GM12891 (cell line): Measurements from ENCODE around the gene RIPPLY3.
A peak's percentile ranks its signal among the peaks of the same experiment; 100 is the strongest.
"Not testable (repeated sequence)": the region's sequence is repeated elsewhere in the genome, so short reads cannot be mapped to it uniquely, and the experiment has no call there.

ENCODE experiments used
- DNase-seq: peaks from one replicate; pipeline ENCODE4 v3.0.0; 2011; ENCODE audit warnings: low spot score; ENCODE audit not compliant: insufficient read length
- FAIRE-seq: peaks from 2 replicates; lab custom pipeline; 2011; peaks lifted over from hg19 to GRCh38; lab: Jason Lieb, UNC
- PAX5 ChIP-seq: IDR thresholded peaks from 2 replicates; pipeline ENCODE4 v1.6.1; 2011; ENCODE audit warnings: low read length, moderate library complexity, mild to moderate bottlenecking; ENCODE audit not compliant: insufficient read depth, severe bottlenecking
- POLR2A ChIP-seq: IDR thresholded peaks from 2 replicates; pipeline ENCODE4 v1.6.1; 2011; ENCODE audit warnings: low read depth, low read length, control low read depth
- POLR2AphosphoS5 ChIP-seq: IDR thresholded peaks from 2 replicates; pipeline ENCODE4 v1.6.1; 2011; ENCODE audit warnings: low read depth, low read length, control low read depth
- POU2F2 ChIP-seq: IDR thresholded peaks from 2 replicates; pipeline ENCODE4 v1.6.1; 2011; ENCODE audit warnings: low read depth, mild to moderate bottlenecking, control low read depth, low read length, moderate library complexity
- SPI1 ChIP-seq: IDR thresholded peaks from 2 replicates; pipeline ENCODE4 v1.6.1; 2011; ENCODE audit warnings: low read depth, low read length, control low read depth
- TAF1 ChIP-seq: IDR thresholded peaks from 2 replicates; pipeline ENCODE4 v1.6.1; 2011; ENCODE audit warnings: low read depth, low read length, control low read depth

Gene RIPPLY3

DNA sequence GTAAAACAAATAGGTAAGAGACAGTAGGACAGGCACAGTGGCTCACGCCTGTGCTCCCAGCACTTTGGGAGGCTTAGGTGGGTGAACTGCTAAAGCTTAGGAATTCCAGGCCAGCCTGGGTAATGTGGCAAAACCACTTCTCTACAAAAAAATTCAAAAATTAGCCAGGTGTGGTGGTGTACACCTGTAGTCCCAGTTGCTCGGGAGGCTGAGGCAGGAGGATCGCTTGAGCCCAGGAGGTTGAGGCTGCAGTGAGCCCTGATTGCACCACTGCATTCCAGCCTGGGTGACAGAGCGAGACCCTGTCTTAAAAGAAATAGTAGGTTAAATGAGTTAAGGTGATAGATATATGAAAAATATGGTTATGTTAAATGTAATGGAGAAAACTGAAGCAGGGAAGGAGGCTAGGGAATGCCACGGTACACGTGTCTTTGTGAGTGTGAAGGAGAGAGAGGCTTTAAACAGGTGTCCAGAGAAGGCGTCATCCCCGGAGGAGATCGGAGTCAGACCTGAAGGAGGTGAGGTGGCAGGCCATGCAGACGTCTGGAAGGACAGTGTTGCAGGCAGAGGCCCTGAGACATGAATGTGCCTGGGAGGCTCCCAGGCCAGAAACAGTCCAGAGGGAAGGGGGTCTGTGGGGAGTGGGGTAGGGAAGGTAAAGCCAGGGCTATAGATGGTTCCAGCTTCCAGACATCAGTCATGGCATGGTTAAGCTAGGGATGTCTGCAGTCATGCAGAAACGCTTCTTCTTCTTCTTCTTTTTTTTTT is 7.2 kb upstream of the RIPPLY3 start:
- DNase-seq: no peak
- FAIRE-seq: no peak
- no peak for TF ChIP-seq TAF1
- no peak for TF ChIP-seq POU2F2

DNA sequence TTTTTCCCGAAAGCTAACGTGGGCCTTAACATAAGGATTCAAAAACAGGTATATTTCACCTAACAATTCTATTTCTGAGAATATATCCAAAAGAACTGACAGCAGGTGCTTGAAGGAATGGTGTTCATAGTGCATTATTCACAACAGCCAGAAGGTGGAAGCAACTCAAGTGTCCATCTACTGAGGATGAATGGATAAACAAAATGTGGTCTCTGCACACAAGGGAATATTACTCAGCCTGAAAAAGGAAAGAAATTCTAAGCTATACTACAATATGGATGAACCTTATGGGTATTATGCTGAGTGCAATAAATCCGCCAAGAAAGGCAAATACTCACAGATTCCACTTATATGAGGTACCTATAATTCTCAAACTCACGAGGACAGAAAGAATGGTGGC is 6.1 kb upstream of the RIPPLY3 start:
- TF ChIP-seq SPI1: no peak
- TF ChIP-seq PAX5: no peak
- TF ChIP-seq POU2F2: no peak
- TF ChIP-seq POLR2A: no peak
- TF ChIP-seq POLR2AphosphoS5: no peak
- no peak for TF ChIP-seq TAF1
- DNase-seq (no peak), FAIRE-seq (no peak)

DNA sequence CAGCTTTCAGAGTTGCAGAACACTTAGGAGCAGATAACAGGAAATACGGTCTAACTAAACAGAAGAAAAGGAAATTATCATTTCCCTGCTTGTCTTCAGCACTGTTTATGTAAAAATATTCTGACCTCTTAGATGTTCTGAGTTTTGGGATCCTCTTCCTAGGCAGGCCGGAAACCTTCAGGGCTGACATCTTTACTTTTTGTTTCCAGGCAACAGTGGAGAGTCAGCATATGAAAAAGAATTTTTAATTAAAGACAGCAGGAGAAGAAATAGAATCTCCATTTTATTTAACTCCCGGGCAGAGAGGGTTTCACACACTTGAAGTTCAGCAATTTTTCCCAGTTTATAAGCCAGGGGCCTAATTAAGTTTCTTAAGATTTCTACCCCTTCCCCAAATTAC is 5.1 kb upstream of the RIPPLY3 start:
- FAIRE-seq (no peak), DNase-seq (no peak)
- no peak for TF ChIP-seq POU2F2
- TF ChIP-seq POLR2A: no peak
- TF ChIP-seq TAF1: no peak
- no peak for TF ChIP-seq SPI1
- TF ChIP-seq POLR2AphosphoS5: no peak
- no peak for TF ChIP-seq PAX5

DNA sequence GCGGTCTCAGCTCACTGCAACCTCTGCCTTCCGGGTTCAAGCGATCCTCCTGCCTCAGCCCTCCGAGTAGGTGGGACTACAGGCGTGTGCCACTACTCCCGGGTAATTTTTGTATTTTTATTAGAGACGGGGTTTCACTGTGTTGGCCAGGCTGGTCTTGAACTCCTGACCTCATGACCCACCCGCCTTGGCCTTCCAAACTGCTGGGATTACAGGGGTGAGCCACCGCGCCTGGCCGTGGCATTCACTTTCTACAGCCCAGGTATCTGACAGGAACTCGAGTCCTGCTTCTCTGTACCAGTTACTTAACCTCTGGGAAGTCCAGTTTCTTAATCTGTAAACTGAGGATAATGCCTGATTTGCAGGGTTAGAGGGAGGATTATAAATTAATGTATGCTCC is 3.7 kb upstream of the RIPPLY3 start:
- not testable (repeated sequence) for FAIRE-seq, DNase-seq

DNA sequence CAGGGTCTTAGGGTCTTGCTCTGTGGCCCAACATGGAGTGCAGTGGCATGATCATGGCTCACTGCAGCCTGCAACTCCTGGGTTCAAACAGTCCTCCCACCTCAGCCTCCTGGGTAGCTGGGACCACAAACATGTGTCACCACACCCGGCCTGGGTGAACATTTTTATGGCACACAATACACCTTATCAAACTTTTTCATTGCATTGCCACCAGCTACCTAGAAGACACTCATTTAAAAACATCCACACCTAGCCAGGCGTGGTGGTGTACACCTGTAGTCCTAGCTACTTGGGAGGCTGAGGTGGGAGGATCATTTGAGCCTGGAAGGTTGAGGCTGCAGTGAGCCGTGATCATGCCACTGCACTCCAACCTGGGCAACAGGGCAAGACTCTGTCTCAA is 2.6 kb upstream of the RIPPLY3 start:
- not testable (repeated sequence) for FAIRE-seq, DNase-seq

DNA sequence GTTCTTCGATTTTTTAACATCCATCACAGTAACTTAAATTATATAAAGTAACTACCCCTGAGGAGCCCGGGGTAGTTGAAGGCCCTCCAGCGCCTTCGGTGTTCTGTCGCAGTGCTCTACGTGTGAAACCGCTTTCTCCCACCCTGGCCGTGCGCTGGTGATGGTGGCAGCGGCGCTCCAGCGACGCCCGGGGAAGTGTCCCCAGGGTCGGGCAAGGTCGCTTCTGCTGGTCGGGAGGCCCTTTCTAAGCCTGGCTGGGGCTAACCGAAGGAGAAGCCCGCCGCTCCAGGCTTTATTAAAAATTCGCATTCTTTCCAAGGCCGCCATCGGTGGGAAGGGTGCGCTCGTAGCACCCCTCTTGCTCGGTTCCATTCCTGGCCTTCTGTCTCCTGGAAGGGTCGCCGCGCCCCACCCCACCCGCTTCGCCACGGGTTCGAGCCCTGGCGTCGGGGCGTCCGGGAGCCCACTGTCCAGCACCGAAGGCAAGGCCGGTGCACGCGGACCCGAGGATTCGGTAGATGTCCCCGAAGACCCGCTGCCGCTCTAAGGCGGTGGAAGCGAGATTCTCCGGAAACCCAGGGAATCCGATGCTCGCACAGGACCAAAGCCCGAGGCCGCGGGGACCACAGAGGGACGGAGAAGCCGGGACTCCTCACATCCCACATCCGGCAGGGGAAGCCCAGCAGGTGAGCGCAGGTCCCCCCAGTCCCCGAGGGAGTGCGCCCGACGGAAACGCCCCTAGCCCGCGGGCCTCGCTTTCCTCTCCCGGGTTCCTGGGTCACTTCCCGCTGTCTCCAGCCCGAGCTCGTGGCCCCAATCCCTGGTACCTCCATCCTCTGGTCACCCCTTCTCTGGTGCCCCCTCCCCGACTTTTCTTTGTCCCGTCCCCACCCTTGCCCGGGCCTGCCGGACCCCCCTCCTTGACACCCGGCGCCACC is 685 bp upstream of the RIPPLY3 start:
- no peak for DNase-seq

DNA sequence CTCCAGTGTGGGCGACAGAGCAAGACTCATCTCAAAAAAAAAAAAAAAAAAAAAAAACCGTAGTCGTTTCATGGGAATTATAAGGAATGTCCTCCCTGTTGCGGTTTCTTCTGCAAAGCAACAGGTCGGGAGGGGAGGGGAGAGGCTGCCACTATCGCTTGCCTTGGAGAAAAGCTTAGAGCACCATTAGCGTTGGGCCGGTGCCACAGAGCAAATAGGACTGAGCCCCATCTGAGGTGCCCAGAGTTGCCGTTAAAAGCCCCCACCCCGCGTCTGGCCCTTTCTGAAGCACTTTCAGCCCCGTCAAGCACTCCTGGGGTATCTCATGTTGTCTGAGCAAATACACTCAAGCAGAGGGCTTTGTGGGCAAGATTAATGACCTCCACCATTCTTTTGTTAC is 2.2 kb downstream of the RIPPLY3 start:
- no peak for FAIRE-seq
- no peak for TF ChIP-seq POU2F2
- no peak for TF ChIP-seq TAF1
- TF ChIP-seq POLR2AphosphoS5: no peak
- no peak for TF ChIP-seq SPI1
- no peak for TF ChIP-seq POLR2A
- TF ChIP-seq PAX5: no peak
- DNase-seq: no peak

More for the DNA sequence above, 685 bp upstream of the RIPPLY3 start:
- TF ChIP-seq TAF1 (no peak), POLR2A (no peak), POU2F2 (no peak), SPI1 (no peak), PAX5 (no peak), POLR2AphosphoS5 (no peak)
- FAIRE-seq: no peak

DNA sequence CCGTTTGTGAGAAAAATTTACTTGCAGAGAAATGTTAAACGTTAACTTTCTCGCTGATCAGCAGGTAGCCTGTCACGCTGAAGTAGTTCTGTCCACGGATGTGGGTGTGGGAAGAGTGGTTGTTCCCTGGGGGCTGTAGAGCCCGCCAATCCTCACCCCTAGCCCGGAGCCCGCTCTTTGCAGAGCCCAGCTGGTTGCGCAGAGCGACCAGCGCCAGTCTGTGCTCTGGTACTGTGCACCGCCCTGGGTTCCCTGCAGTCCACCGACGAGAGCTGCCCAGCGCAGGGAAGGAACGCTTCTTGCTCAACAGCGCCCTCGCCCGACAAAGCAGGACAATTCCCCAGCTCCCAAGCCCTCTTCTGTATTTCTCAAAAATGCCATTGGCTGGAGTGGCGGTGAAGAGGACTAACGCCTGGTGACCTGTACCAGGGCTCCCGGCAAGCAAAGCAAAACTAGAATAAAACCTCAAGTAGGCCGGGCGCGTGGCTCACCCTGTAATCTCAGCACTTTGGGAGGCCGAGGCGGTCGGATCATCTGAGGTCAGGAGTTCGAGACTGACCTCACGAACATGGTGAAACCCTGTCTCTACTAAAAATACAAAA is 3.3 kb downstream of the RIPPLY3 start:
- TF ChIP-seq POLR2A (no peak), SPI1 (peak; percentile 15; the same call in 1 of the 2 replicates)
- DNase-seq: peak; percentile 69
- FAIRE-seq: peak; percentile 80

DNA sequence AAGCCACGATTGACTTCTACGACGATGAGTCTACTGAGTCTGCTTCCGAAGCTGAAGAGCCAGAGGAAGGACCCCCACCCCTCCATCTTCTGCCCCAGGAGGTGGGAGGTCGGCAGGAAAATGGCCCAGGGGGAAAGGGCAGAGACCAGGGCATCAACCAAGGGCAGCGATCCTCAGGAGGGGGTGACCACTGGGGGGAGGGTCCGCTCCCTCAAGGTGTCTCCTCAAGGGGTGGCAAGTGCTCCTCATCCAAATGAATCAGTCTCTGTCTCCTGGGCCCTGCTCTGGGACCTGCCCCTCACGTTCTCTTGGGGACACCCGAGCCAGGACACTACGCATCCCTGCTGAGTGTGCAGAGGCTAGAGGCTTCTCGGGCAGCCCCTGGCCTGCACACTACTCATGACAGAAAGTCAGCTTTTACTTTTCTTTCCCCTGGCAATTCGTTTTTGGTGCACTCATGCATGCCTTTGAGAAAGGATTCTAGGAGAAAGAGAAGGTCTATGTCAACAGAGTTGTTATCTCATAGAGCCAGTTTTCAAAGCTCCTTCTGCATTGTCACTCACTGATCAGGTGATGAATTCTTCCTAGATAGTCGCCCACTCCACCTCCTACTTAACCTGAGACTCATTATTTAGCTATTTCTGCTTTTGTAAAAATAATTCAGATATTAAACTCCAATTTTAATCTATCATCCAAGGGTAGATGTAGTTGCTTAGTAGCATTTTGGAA is 11.6 kb downstream of the RIPPLY3 start:
- FAIRE-seq: no peak
- DNase-seq: no peak
- TF ChIP-seq POLR2A (no peak), POLR2AphosphoS5 (no peak), POU2F2 (no peak), SPI1 (no peak), TAF1 (no peak), PAX5 (no peak)

DNA sequence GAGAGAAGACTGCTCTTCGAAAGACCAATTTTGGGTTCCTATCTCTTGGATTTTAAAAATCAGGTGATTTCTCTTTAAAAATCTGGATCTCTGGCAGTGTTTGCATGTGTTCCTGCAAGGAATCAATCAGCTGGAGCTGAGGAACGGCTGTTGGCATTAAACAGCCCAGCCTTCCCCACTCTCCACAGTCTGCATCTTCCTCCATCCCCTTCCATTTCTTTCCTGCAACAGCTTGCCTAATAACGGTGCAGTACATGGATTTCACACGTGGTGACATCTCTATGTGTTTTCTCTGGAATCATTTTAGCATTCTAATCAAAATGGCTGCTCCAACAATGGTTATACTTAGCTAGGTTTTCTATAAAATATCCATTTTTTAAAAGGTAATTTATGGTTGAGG is 20.0 kb downstream of the RIPPLY3 start:
- DNase-seq: no peak
- no peak for FAIRE-seq
- TF ChIP-seq TAF1 (no peak), SPI1 (no peak), PAX5 (no peak), POLR2A (no peak), POLR2AphosphoS5 (no peak), POU2F2 (no peak)
